ENCODE data around the gene TRAPPC4. TPM values are rescaled to one million over a fixed set of nuclear protein-coding genes. Genes with fewer than 3 reads are reported as not detected.

The TRAPPC4 gene
- total and polyA plus RNA-seq, 2 donors (not counting 1 experiment from before 2014, with no cell fraction given): 61.4 to 64.5 TPM

DNA sequence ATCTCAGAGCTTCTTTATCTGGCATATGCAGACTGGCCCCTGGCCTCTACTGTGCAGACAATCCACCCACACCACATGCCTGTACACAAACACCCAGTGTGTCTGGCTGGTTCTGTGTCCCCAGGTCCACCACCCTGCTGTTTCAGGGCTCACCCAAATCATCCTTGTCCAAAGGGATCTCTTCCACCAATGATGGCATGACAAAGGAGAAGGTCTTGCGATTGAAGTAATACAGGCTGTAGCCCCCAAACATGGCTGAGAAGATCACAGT is 10.4 kb downstream of the TRAPPC4 start:
- CTCF ChIA-PET: interaction anchor here (1.4 to 3.2 kb wide), 2 partner anchors 10 to 13 kb away, joined by 5 to 14 read pairs; partner anchors contain the start of genes RPS25 and TRAPPC4
- Histone ChIP-seq H3K36me3 (replicated peaks in 1 of 2; ENCODE audit: control extremely low read depth in 1 of 2, control insufficient read depth in 1 of 2, extremely low read depth in 1 of 2, insufficient read depth in 2 of 2, low read length in 1 of 2) (peaks cover 2 to 20% of the 10 kb centered on the region in 2 experiments), H3K9ac (ENCODE audit: low read length) (no peak overlapping the region), H3K27ac (ENCODE audit: low read length in 2 of 2) (no peak overlapping the region), H3K4me2 (replicated peaks; ENCODE audit: low read depth, low read length, poor library complexity, severe bottlenecking) (no peak overlapping the region), H3K27me3 (replicated peaks in 1 of 4; ENCODE audit: control extremely low read depth in 1 of 4, control insufficient read depth in 3 of 4, insufficient read depth in 4 of 4, low read length in 3 of 4) (no peaks in the 10 kb centered on the region), H3K4me3 (ENCODE audit: control extremely low read depth in 1 of 5, extremely low read depth in 1 of 5, insufficient read depth in 1 of 5, low read depth in 2 of 5, low read length in 4 of 5) (no peak overlapping the region), H3K4me1 (ENCODE audit: control insufficient read depth in 2 of 2, insufficient read depth in 2 of 2, low read length in 2 of 2) (peaks cover 4 to 10% of the 10 kb centered on the region in 2 donors), H4K20me1 (ENCODE audit: control insufficient read depth, insufficient read depth, low read length, poor library complexity, severe bottlenecking) (no peaks in the 10 kb centered on the region), H3K79me2 (ENCODE audit: control insufficient read depth, insufficient read depth, low read length) (peaks cover 16% of the 10 kb centered on the region), H3K9me3 (ENCODE audit: control extremely low read depth in 1 of 3, control insufficient read depth in 2 of 3, insufficient read depth in 1 of 3, low read length in 2 of 3) (no peaks in the 10 kb centered on the region), H2AFZ (ENCODE audit: insufficient read depth, low read depth, low read length, poor library complexity, severe bottlenecking) (no peak overlapping the region)
- ATAC-seq (ENCODE audit: low read depth): no peak
- WGBS (ENCODE audit: insufficient coverage): 100% methylated on average over 1 of the region's 1 CpG
- TF ChIP-seq, protein P1, sequence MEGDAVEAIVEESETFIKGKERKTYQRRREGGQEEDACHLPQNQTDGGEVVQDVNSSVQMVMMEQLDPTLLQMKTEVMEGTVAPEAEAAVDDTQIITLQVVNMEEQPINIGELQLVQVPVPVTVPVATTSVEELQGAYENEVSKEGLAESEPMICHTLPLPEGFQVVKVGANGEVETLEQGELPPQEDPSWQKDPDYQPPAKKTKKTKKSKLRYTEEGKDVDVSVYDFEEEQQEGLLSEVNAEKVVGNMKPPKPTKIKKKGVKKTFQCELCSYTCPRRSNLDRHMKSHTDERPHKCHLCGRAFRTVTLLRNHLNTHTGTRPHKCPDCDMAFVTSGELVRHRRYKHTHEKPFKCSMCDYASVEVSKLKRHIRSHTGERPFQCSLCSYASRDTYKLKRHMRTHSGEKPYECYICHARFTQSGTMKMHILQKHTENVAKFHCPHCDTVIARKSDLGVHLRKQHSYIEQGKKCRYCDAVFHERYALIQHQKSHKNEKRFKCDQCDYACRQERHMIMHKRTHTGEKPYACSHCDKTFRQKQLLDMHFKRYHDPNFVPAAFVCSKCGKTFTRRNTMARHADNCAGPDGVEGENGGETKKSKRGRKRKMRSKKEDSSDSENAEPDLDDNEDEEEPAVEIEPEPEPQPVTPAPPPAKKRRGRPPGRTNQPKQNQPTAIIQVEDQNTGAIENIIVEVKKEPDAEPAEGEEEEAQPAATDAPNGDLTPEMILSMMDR (IDR thresholded peaks at IDR 0.05): no peak
- POLR2A ChIA-PET: no interaction called here
- Mint-ChIP-seq H3K27ac (peak overlapping the region; percentile 32), H3K9me3 (ENCODE audit: insufficient read depth) (no peaks in the 10 kb centered on the region), H3K27me3 (no peaks in the 10 kb centered on the region), H3K4me3 (peak overlapping the region; percentile 92), H3K4me1 (peaks cover 20% of the 10 kb centered on the region)
- intact Hi-C loops (cut with micrococcal nuclease): no loop called here
- no peak for DNase-seq

DNA sequence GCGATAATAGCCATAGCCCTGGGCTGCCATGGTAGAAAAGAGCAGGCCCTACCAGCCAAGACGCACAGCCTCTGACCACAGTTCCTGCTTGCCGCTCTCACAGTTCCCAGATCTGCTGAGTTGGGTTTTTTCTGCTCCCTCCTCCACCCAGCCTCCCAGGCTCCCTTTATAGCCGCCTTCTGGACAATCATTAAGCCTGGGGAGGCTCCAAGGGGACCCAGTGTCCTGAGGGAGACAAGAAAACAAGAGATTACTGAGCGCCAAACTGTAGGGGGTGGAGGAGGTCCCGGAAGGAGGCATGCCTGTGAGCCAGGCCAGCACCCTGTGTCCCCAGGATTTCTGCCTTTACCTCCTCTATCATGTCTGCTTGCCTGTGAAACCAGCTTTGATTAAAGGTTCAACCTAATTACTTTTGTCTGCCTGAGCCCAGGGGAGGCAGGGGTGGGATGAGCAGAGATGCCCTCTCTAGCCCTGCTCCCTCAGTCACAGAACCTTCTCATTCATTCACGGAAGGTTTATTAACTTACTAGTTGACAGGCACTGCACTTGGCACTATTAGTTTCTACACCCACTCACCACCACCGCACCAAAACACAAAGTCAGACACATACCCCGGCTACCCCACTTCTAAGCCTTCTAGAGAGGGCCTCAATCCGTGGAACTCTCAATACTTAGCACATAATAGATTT is 10.9 kb downstream of the TRAPPC4 start:
- H3K9me3 ChIP-seq (ENCODE audit: control extremely low read depth in 1 of 3, control insufficient read depth in 2 of 3, insufficient read depth in 1 of 3, low read length in 2 of 3): no peaks in the 10 kb centered on the region
- peak overlapping the region; percentile 92 for H3K4me3 Mint-ChIP-seq
- no peaks in the 10 kb centered on the region for H4K20me1 ChIP-seq (ENCODE audit: control insufficient read depth, insufficient read depth, low read length, poor library complexity, severe bottlenecking)
- no peaks in the 10 kb centered on the region for H3K27me3 Mint-ChIP-seq
- peak overlapping the region; percentile 98 for H2AFZ ChIP-seq (ENCODE audit: insufficient read depth, low read depth, low read length, poor library complexity, severe bottlenecking)
- H3K9me3 Mint-ChIP-seq (ENCODE audit: insufficient read depth): no peaks in the 10 kb centered on the region
- H3K36me3 ChIP-seq (replicated peaks in 1 of 2; ENCODE audit: control extremely low read depth in 1 of 2, control insufficient read depth in 1 of 2, extremely low read depth in 1 of 2, insufficient read depth in 2 of 2, low read length in 1 of 2): peaks cover 0 to 16% of the 10 kb centered on the region in 2 experiments
- ChIA-PET POLR2A (interaction anchor here (1.4 to 1.5 kb wide), 2 partner anchors 10 to 12 kb away, joined by 3 to 5 read pairs; partner anchors contain the start of genes RPS25 and TRAPPC4), CTCF (interaction anchor here (1.1 to 3.2 kb wide), 4 partner anchors 10 to 56 kb away, joined by 3 to 14 read pairs (median 4); partner anchors contain the start of genes RPS25 and TRAPPC4)
- no peak overlapping the region for H3K9ac ChIP-seq (ENCODE audit: low read length)
- ATAC-seq (ENCODE audit: low read depth) (no peak), DNase-seq (no peak)
- WGBS (ENCODE audit: insufficient coverage): 56% methylated on average over 6 of the region's 10 CpGs
- H3K79me2 ChIP-seq (ENCODE audit: control insufficient read depth, insufficient read depth, low read length): peaks cover 16% of the 10 kb centered on the region
- no peaks in the 10 kb centered on the region for H3K27me3 ChIP-seq (replicated peaks in 1 of 4; ENCODE audit: control extremely low read depth in 1 of 4, control insufficient read depth in 3 of 4, insufficient read depth in 4 of 4, low read length in 3 of 4)
- H3K4me3 ChIP-seq (ENCODE audit: control extremely low read depth in 1 of 5, extremely low read depth in 1 of 5, insufficient read depth in 1 of 5, low read depth in 2 of 5, low read length in 4 of 5): peak overlapping the region in 2 of 5 experiments; percentile 86 to 89
- intact Hi-C loops (cut with micrococcal nuclease): loop anchor here (1.0 kb wide), 6 partner anchors 11 to 92 kb away; partner anchors contain the start of genes CENATAC, HINFP, HYOU1 and RPS25
- H3K4me2 ChIP-seq (replicated peaks; ENCODE audit: low read depth, low read length, poor library complexity, severe bottlenecking): peak overlapping the region; percentile 92
- peaks cover 20% of the 10 kb centered on the region for H3K4me1 Mint-ChIP-seq
- peak overlapping the region; percentile 32 for H3K27ac Mint-ChIP-seq
- peak overlapping the region in 1 of 2 donors; percentile 74 for H3K27ac ChIP-seq (ENCODE audit: low read length in 2 of 2)
- H3K4me1 ChIP-seq (ENCODE audit: control insufficient read depth in 2 of 2, insufficient read depth in 2 of 2, low read length in 2 of 2): peaks cover 4 to 10% of the 10 kb centered on the region in 2 donors
- TF ChIP-seq EZH2 (IDR thresholded peaks at IDR 0.05; ENCODE audit: borderline replicate concordance, insufficient read depth, low read depth, low read length, poor library complexity, severe bottlenecking): no peak
- TF ChIP-seq, protein P1 (IDR thresholded peaks at IDR 0.05): no peak

Data from B cell (primary cell).